GM23248 (cell line): ENCODE results near the gene ZNF407. TPM values are rescaled to one million over a fixed set of nuclear protein-coding genes. Genes with fewer than 3 reads are reported as not detected.

Source experiments
- DNase-seq: peaks from one replicate; pipeline ENCODE4 v3.0.0-alpha.2; 2015
- H2AFZ ChIP-seq: fragments of 200-600 bp; sonication (generic); 2 replicates; pipeline ENCODE4 v1.6.1; 2016; ENCODE audit warnings: antibody characterized with exemption
- H3F3A ChIP-seq: fragments of 200-600 bp; sonication (generic); 2 replicates; pipeline ENCODE4 v1.6.1; 2016; ENCODE audit warnings: mild to moderate bottlenecking, antibody characterized with exemption, mixed run types; ENCODE audit not compliant: insufficient read depth
- H3K27ac ChIP-seq: fragments of 200-600 bp; sonication (generic); 2 replicates; pipeline ENCODE4 v1.5.1; 2016; ENCODE audit warnings: mild to moderate bottlenecking
- H3K27me3 ChIP-seq: fragments of 200-600 bp; sonication (generic); replicated peaks from 2 replicates; pipeline ENCODE4 v1.6.1; 2016; ENCODE audit warnings: mild to moderate bottlenecking; ENCODE audit not compliant: insufficient read depth
- H3K36me3 ChIP-seq: fragments of 200-600 bp; sonication (generic); 2 replicates; pipeline ENCODE4 v1.6.1; 2016; ENCODE audit warnings: low read depth, mild to moderate bottlenecking
- H3K4me1 ChIP-seq: fragments of 200-600 bp; sonication (generic); 2 replicates; pipeline ENCODE4 v1.6.1; 2016; ENCODE audit warnings: mild to moderate bottlenecking; ENCODE audit not compliant: insufficient read depth
- H3K4me2 ChIP-seq: fragments of 200-600 bp; sonication (generic); one replicate; pipeline ENCODE4 v1.6.1; 2016; ENCODE audit warnings: mild to moderate bottlenecking; ENCODE audit not compliant: unreplicated experiment
- H3K4me3 ChIP-seq: fragments of 200-600 bp; sonication (generic); 2 replicates; pipeline ENCODE4 v1.5.1; 2016; ENCODE audit warnings: mild to moderate bottlenecking
- H3K79me2 ChIP-seq: fragments of 200-600 bp; sonication (generic); 2 replicates; pipeline ENCODE4 v1.6.1; 2016; ENCODE audit warnings: mild to moderate bottlenecking; ENCODE audit not compliant: insufficient read depth
- H3K9ac ChIP-seq: fragments of 200-600 bp; sonication (generic); 2 replicates; pipeline ENCODE4 v1.6.1; 2016; ENCODE audit warnings: mild to moderate bottlenecking
- H3K9me2 ChIP-seq: fragments of 200-600 bp; sonication (generic); 2 replicates; pipeline ENCODE4 v1.6.1; 2016; ENCODE audit warnings: mixed run types, mild to moderate bottlenecking, moderate library complexity; ENCODE audit not compliant: insufficient read depth
- H3K9me3 ChIP-seq: fragments of 200-600 bp; sonication (generic); one replicate; pipeline ENCODE4 v1.6.1; 2017; ENCODE audit warnings: low read depth
- H4K20me1 ChIP-seq: fragments of 200-600 bp; sonication (generic); 2 replicates; pipeline ENCODE4 v1.6.0; 2016; ENCODE audit not compliant: insufficient read depth
- EZH2 ChIP-seq: fragments of 200-600 bp; sonication (generic); IDR thresholded peaks from 2 replicates; pipeline ENCODE4 v1.6.1; 2018; ENCODE audit warnings: antibody characterized with exemption, mild to moderate bottlenecking; ENCODE audit not compliant: insufficient read depth, poor library complexity, severe bottlenecking
- EZH2phosphoT487 ChIP-seq: fragments of 200-600 bp; sonication (generic); IDR thresholded peaks from 2 replicates; pipeline ENCODE4 v1.6.1; 2018; ENCODE audit warnings: antibody characterized with exemption, moderate library complexity, mild to moderate bottlenecking, low read depth; ENCODE audit not compliant: insufficient read depth
- WGBS, 2 experiments: methylation state at CpG; one replicate each; pipeline ENCODE4 v1.1.6; 2015 to 2017; ENCODE audit warnings: low lambda C conversion rate in 2 of 2, low coverage in 1 of 2; ENCODE audit errors: missing lambda C conversion rate in 2 of 2; 5-methylcytosine and 5-hydroxymethylcytosine counted together
- in situ Hi-C: fragments of 300-500 bp; cut with MboI; formaldehyde crosslinking; loops from 2 replicates; pipeline ENCODE4 v1.15.0; 2020
- polyA plus RNA-seq: library from polyadenylated mRNA; unstranded; fragments of >200 nt; fragmentation: Nextera tagmentation; extraction: Ambion mirVana; gene quantifications from 2 replicates; pipeline ENCODE4 v1.2.1, GENCODE V29; 2016
- total RNA-seq: library from RNA; depleted of rRNA; stranded (reverse); fragments of >200 nt; shearing (Covaris generic); gene quantifications from 2 replicates; pipeline ENCODE4 v1.2.3, GENCODE V29; 2014

The ZNF407 gene
- total and polyA plus RNA-seq, 2 experiments from 2014 or later: 2.6 to 6.3 TPM

GRCh38 chr18:74876630-74877243 lies 279.1 kb downstream of the ZNF407 start:
- Histone ChIP-seq H3K36me3 (no peaks in the 10 kb centered on the region), H2AFZ (no peak overlapping the region), H3K4me1 (no peaks in the 10 kb centered on the region), H3K4me3 (no peak overlapping the region), H4K20me1 (no peaks in the 10 kb centered on the region), H3F3A (no peaks in the 10 kb centered on the region), H3K4me2 (no peak overlapping the region), H3K27me3 (no peaks in the 10 kb centered on the region), H3K9me3 (no peaks in the 10 kb centered on the region), H3K9ac (no peak overlapping the region), H3K27ac (no peak overlapping the region), H3K9me2 (no peaks in the 10 kb centered on the region), H3K79me2 (no peaks in the 10 kb centered on the region)
- TF ChIP-seq EZH2phosphoT487 (no peak), EZH2 (no peak)
- no peak for DNase-seq
- in situ Hi-C loops: no loop called here
- WGBS, 2 experiments: 91 to 94% methylated on average over 18 of the region's 18 CpGs

- Histone ChIP-seq H4K20me1 (no peaks in the 10 kb centered on the region), H3K9me3 (no peaks in the 10 kb centered on the region), H3F3A (no peaks in the 10 kb centered on the region), H3K27ac (no peak overlapping the region), H3K9me2 (no peaks in the 10 kb centered on the region), H2AFZ (no peak overlapping the region), H3K27me3 (no peaks in the 10 kb centered on the region), H3K4me1 (no peaks in the 10 kb centered on the region), H3K79me2 (no peaks in the 10 kb centered on the region), H3K4me3 (no peak overlapping the region), H3K9ac (no peak overlapping the region), H3K36me3 (no peaks in the 10 kb centered on the region), H3K4me2 (no peak overlapping the region)
- in situ Hi-C loops: no loop called here
- WGBS, 2 experiments: 92 to 95% methylated on average over 6 of the region's 6 CpGs
- TF ChIP-seq EZH2phosphoT487 (no peak), EZH2 (no peak)
- DNase-seq: no peak
Observed at GRCh38 chr18:74878267-74878666, 280.6 kb downstream of the ZNF407 start.

- in situ Hi-C loops: no loop called here
- no peaks in the 10 kb centered on the region for H3K9me2 ChIP-seq
- no peaks in the 10 kb centered on the region for H3K4me1 ChIP-seq
- H3K4me2 ChIP-seq: no peak overlapping the region
- WGBS, 2 experiments: 87 to 89% methylated on average over 12 of the region's 12 CpGs
- H3K9me3 ChIP-seq: no peaks in the 10 kb centered on the region
- H3F3A ChIP-seq: no peaks in the 10 kb centered on the region
- H3K9ac ChIP-seq: no peak overlapping the region
- no peak overlapping the region for H3K4me3 ChIP-seq
- H3K79me2 ChIP-seq: no peaks in the 10 kb centered on the region
- no peaks in the 10 kb centered on the region for H3K27me3 ChIP-seq
- no peak for DNase-seq
- no peak for TF ChIP-seq EZH2
- no peak for TF ChIP-seq EZH2phosphoT487
- no peak overlapping the region for H3K27ac ChIP-seq
- no peaks in the 10 kb centered on the region for H3K36me3 ChIP-seq
- no peaks in the 10 kb centered on the region for H4K20me1 ChIP-seq
- no peak overlapping the region for H2AFZ ChIP-seq
Observed at GRCh38 chr18:74880706-74881278, 283.1 kb downstream of the ZNF407 start.

DNA sequence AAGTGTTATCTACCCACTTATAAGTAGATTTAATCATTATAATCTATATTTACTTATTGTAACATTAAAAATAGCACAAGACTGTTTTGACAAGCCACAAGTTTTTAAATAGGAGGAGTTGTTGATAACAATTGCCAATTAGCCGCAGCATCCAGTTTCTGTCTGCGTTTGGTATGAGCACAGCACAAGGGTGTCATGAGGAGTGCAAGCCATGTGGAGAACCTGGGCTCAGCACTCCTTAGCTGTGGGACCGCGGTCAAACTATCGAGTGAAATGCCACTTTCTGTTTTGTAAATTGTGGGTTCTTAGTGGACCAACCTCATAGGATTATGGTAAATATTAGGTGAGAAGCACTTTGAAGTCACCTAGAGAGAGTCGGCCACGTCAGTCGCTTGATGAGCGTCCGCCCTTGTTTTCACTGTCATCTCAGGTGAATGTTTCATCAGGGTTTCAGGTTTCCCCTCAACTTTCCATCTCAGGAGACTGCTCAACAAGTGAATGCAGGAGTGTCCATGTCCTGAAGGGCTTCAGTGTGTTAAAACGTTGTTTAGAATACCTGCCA lies 294.5 kb downstream of the ZNF407 start:
- 96 to 97% methylated on average over 11 of the region's 11 CpGs for WGBS, 2 experiments
- H3K4me1 ChIP-seq: peaks cover 9% of the 10 kb centered on the region
- H3K27me3 ChIP-seq: no peaks in the 10 kb centered on the region
- H3K27ac ChIP-seq: no peak overlapping the region
- H2AFZ ChIP-seq: no peak overlapping the region
- H3K9ac ChIP-seq: no peak overlapping the region
- no peaks in the 10 kb centered on the region for H3K79me2 ChIP-seq
- H4K20me1 ChIP-seq: no peaks in the 10 kb centered on the region
- peaks cover 10% of the 10 kb centered on the region; the same call in 1 of the 2 replicates for H3F3A ChIP-seq
- DNase-seq: no peak
- in situ Hi-C loops: no loop called here
- no peak overlapping the region for H3K4me3 ChIP-seq
- no peaks in the 10 kb centered on the region for H3K36me3 ChIP-seq
- H3K4me2 ChIP-seq: no peak overlapping the region
- no peaks in the 10 kb centered on the region for H3K9me3 ChIP-seq
- no peak for TF ChIP-seq EZH2
- TF ChIP-seq EZH2phosphoT487: no peak
- no peaks in the 10 kb centered on the region for H3K9me2 ChIP-seq
